IMR-90 (cell line): Measurements from ENCODE around the gene TMEM129. TPM values are rescaled to one million over a fixed set of nuclear protein-coding genes. Genes with fewer than 3 reads are reported as not detected.

Source experiments
- ATAC-seq: fragments of 200-7000 bp; cut with Tn5 transposase; 2 replicates; pipeline ENCODE4 v1.9.1; 2020; ENCODE audit warnings: low read depth, mild to moderate bottlenecking, moderate library complexity
- BruUV-seq: library from RNA; stranded (reverse); fragments of 400-500 nt; replicated peaks from 2 replicates; lab custom pipeline; 2021; lab: Mats Ljungman, UMichigan
- CTCF ChIA-PET: fragments of 300-600 bp; formaldehyde crosslinking; extraction: SDS; loops from one replicate; lab custom pipeline; 2021; ENCODE audit warnings: antibody characterized with exemption; lab: Yijun Ruan, JAX
- POLR2A ChIA-PET: fragments of 300-600 bp; sonication (Branson Sonifier 250); formaldehyde crosslinking; loops from one replicate; lab custom pipeline; 2022; ENCODE audit warnings: antibody characterized with exemption; ENCODE audit not compliant: unreplicated experiment; lab: Charles Lee
- DNase-seq: peaks from one replicate; pipeline ENCODE4 v3.0.0; 2013
- H2AFZ ChIP-seq: replicated peaks from 2 replicates; pipeline ENCODE3; 2013; ENCODE audit warnings: low read length, mild to moderate bottlenecking; ENCODE audit not compliant: poor library complexity
- H2AK5ac ChIP-seq: 2 replicates; pipeline ENCODE4 v1.6.1; 2013; ENCODE audit warnings: low read depth, low read length, inconsistent platforms
- H2AK9ac ChIP-seq: replicated peaks from 2 replicates; pipeline ENCODE3; 2013; ENCODE audit warnings: mild to moderate bottlenecking, low read depth, low read length, moderate library complexity; ENCODE audit not compliant: poor library complexity
- H2BK120ac ChIP-seq: 2 replicates; pipeline ENCODE4 v1.6.1; 2013; ENCODE audit warnings: low read depth, low read length, inconsistent platforms
- H2BK15ac ChIP-seq: 3 replicates; pipeline ENCODE4 v1.6.1; 2013; ENCODE audit warnings: low read depth, low read length, inconsistent platforms
- H2BK20ac ChIP-seq: 2 replicates; pipeline ENCODE4 v1.6.1; 2013; ENCODE audit warnings: low read depth, mild to moderate bottlenecking, inconsistent platforms, low read length, moderate library complexity
- H2BK5ac ChIP-seq: 2 replicates; pipeline ENCODE4 v1.6.1; 2013; ENCODE audit warnings: mild to moderate bottlenecking, low read depth, low read length, inconsistent platforms; ENCODE audit not compliant: poor library complexity, severe bottlenecking
- H3K14ac ChIP-seq: replicated peaks from 2 replicates; pipeline ENCODE4 v1.6.1; 2013; ENCODE audit warnings: low read depth, low read length, inconsistent platforms
- H3K18ac ChIP-seq: 2 replicates; pipeline ENCODE4 v1.6.1; 2013; ENCODE audit warnings: low read depth, low read length, control low read depth
- H3K23ac ChIP-seq: 2 replicates; pipeline ENCODE4 v1.6.1; 2013; ENCODE audit warnings: low read depth, low read length, inconsistent platforms
- H3K27ac ChIP-seq: 2 replicates; pipeline ENCODE4 v1.5.1; 2013; ENCODE audit warnings: mild to moderate bottlenecking, control low read depth, low read length; ENCODE audit not compliant: insufficient read depth
- H3K27me3 ChIP-seq: 2 replicates; pipeline ENCODE4 v1.6.1; 2013; ENCODE audit warnings: low read length; ENCODE audit not compliant: control insufficient read depth, insufficient read depth
- H3K36me3 ChIP-seq: 2 replicates; pipeline ENCODE4 v1.6.1; 2013; ENCODE audit warnings: low read length, mixed read lengths; ENCODE audit not compliant: control insufficient read depth, insufficient read depth
- H3K4ac ChIP-seq: 2 replicates; pipeline ENCODE4 v1.6.1; 2013; ENCODE audit warnings: low read depth, low read length, inconsistent platforms
- H3K4me1 ChIP-seq: 2 replicates; pipeline ENCODE4 v1.6.1; 2013; ENCODE audit warnings: low read length, mixed read lengths; ENCODE audit not compliant: control insufficient read depth, insufficient read depth
- H3K4me2 ChIP-seq: 2 replicates; pipeline ENCODE4 v1.6.1; 2013; ENCODE audit warnings: low read depth, mild to moderate bottlenecking, control low read depth, low read length, moderate library complexity
- H3K4me3 ChIP-seq: 2 replicates; pipeline ENCODE4 v1.5.1; 2013; ENCODE audit warnings: low read depth, mild to moderate bottlenecking, control low read depth, low read length, moderate library complexity; ENCODE audit not compliant: insufficient read depth
- H3K56ac ChIP-seq: 2 replicates; pipeline ENCODE4 v1.6.1; 2013; ENCODE audit warnings: low read length, inconsistent platforms; ENCODE audit not compliant: insufficient read depth; ENCODE audit errors: extremely low read depth
- H3K79me1 ChIP-seq, 2 experiments: 2 replicates each; pipeline ENCODE4 v1.6.1; 2013; ENCODE audit warnings: low read length in 2 of 2, inconsistent platforms in 1 of 2, low read depth in 1 of 2
- H3K9ac ChIP-seq: 2 replicates; pipeline ENCODE4 v1.6.1; 2013; ENCODE audit warnings: low read depth, low read length, control low read depth
- H3K9me1 ChIP-seq: 2 replicates; pipeline ENCODE4 v1.6.1; 2013; ENCODE audit warnings: low read length, inconsistent platforms; ENCODE audit not compliant: insufficient read depth
- H3K9me3 ChIP-seq: 2 replicates; pipeline ENCODE4 v1.6.1; 2013; ENCODE audit warnings: low read length; ENCODE audit not compliant: control insufficient read depth, insufficient read depth
- H4K20me1 ChIP-seq: 2 replicates; pipeline ENCODE4 v1.6.1; 2013; ENCODE audit warnings: low read length, inconsistent platforms; ENCODE audit not compliant: insufficient read depth
- H4K5ac ChIP-seq: 2 replicates; pipeline ENCODE4 v1.6.1; 2013; ENCODE audit warnings: mild to moderate bottlenecking, low read depth, low read length, control low read depth
- H4K8ac ChIP-seq, 2 experiments: 2 replicates each; pipeline ENCODE4 v1.6.1; 2013; ENCODE audit warnings: low read depth in 2 of 2, low read length in 2 of 2, control low read depth in 1 of 2, inconsistent platforms in 1 of 2
- H4K91ac ChIP-seq: 2 replicates; pipeline ENCODE4 v1.6.1; 2013; ENCODE audit warnings: low read depth, low read length, inconsistent platforms; ENCODE audit not compliant: insufficient read depth
- CHD1 ChIP-seq: IDR thresholded peaks from 2 replicates; pipeline ENCODE4 v1.6.1; 2012; ENCODE audit warnings: low read depth, low read length, improper control_type of control experiment
- FOS ChIP-seq: fragments of 150-350 bp; IDR thresholded peaks from 2 replicates; pipeline ENCODE4 v1.6.1; 2016; ENCODE audit warnings: low read depth, low read length
- MAZ ChIP-seq: IDR thresholded peaks from 2 replicates; pipeline ENCODE4 v1.6.1; 2012; ENCODE audit warnings: low read depth, mild to moderate bottlenecking, low read length, improper control_type of control experiment, moderate library complexity, borderline replicate concordance
- RAD21 ChIP-seq: IDR thresholded peaks from 2 replicates; pipeline ENCODE4 v1.6.1; 2012; ENCODE audit warnings: low read length, improper control_type of control experiment
- RCOR1 ChIP-seq: IDR thresholded peaks from 2 replicates; pipeline ENCODE4 v1.6.1; 2012; ENCODE audit warnings: mild to moderate bottlenecking, low read length, improper control_type of control experiment; ENCODE audit not compliant: insufficient replicate concordance
- RFX5 ChIP-seq: IDR thresholded peaks from 2 replicates; pipeline ENCODE4 v1.8.0; 2012; ENCODE audit warnings: low read depth, mild to moderate bottlenecking, low read length, moderate library complexity
- SMC3 ChIP-seq: fragments of 150-350 bp; IDR thresholded peaks from 2 replicates; pipeline ENCODE4 v1.6.1; 2016; ENCODE audit warnings: low read depth, mild to moderate bottlenecking, antibody characterized with exemption, low read length, moderate library complexity
- WGBS, 2 experiments: methylation state at CpG; one replicate each; pipeline versions ENCODE4 v1.1.5 to v1.1.7; 2013; ENCODE audit warnings: missing lambda C conversion rate in 2 of 2; ENCODE audit not compliant: insufficient read length in 1 of 2; ENCODE audit errors: extremely low coverage in 2 of 2; 5-methylcytosine and 5-hydroxymethylcytosine counted together
- dilution Hi-C: fragments of 300-500 bp; cut with HindIII; formaldehyde crosslinking; loops from one replicate; pipeline ENCODE4 v1.14.3; 2018; ENCODE audit warnings: low sequenced_read_pairs; ENCODE audit not compliant: unreplicated experiment
- in situ Hi-C: fragments of 300-500 bp; cut with MboI; formaldehyde crosslinking; loops from 3 replicates; pipeline ENCODE4 v1.14.3; 2019; ENCODE audit warnings: low sequenced_read_pairs, inconsistent platforms, mixed read lengths
- intact Hi-C: fragments of 100-400 bp; cut with micrococcal nuclease; formaldehyde crosslinking; loops from 2 replicates; pipeline ENCODE4 v1.10.0; 2022
- polyA plus RNA-seq, 3 experiments: library from polyadenylated mRNA; depleted of rRNA; stranded (reverse); fragments of >200 nt; gene quantifications; 2 replicates each; pipeline ENCODE4 v1.2.3, GENCODE V29; 2012; ENCODE audit warnings: low replicate concordance in 1 of 3
- total RNA-seq: library from RNA; depleted of rRNA; stranded (reverse); fragments of >200 nt; gene quantifications from 2 replicates; pipeline ENCODE4 v1.2.3, GENCODE V29; 2012
- TF ChIP-seq, protein P1 (sequence below): conservative IDR thresholded peaks from 2 replicates; pipeline ENCODE4 v1.5.1; 2012; ENCODE audit warnings: mild to moderate bottlenecking, low read depth, low read length, improper control_type of control experiment
- TF ChIP-seq, protein P2 (sequence below): fragments of 150-350 bp; IDR thresholded peaks from 2 replicates; pipeline ENCODE4 v1.6.1; 2016; ENCODE audit warnings: low read depth, mild to moderate bottlenecking, low read length, moderate library complexity, borderline replicate concordance

Gene TMEM129
- total and polyA plus RNA-seq, 2 of the 4 experiments (the other 2 are of a cell fraction): 6.6 to 26.6 TPM

DNA sequence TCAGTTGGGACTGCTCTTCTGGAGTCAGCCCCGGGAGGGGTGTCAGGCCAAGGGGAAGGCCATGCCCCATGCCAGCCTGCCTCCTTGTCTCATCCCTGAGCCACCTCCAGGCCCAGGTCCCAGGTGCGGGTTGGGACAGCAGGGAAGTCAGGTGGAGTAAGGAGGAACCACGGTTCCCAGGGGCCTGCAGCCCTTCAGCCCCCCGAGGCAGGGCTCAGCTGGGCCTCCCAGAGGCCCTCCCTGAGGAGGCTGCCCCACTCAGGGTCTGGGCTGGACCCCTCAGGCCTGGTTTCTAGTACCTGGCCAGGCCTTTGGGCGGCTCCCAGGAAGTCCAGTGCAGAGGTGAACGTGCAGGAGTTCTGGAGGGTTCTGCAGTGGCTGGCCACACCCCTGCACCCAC is 48.6 kb upstream of the TMEM129 start:
- no peaks in the 10 kb centered on the region for H3K9me1 ChIP-seq
- no peak for ATAC-seq
- no peak overlapping the region for H3K18ac ChIP-seq

More for the DNA sequence above, 48.6 kb upstream of the TMEM129 start:
- H3K4me3 ChIP-seq: no peak overlapping the region
- no peak for TF ChIP-seq SMC3
- TF ChIP-seq RFX5: no peak
- TF ChIP-seq RCOR1: no peak
- TF ChIP-seq CHD1: no peak
- TF ChIP-seq FOS: no peak
- TF ChIP-seq, protein P1, sequence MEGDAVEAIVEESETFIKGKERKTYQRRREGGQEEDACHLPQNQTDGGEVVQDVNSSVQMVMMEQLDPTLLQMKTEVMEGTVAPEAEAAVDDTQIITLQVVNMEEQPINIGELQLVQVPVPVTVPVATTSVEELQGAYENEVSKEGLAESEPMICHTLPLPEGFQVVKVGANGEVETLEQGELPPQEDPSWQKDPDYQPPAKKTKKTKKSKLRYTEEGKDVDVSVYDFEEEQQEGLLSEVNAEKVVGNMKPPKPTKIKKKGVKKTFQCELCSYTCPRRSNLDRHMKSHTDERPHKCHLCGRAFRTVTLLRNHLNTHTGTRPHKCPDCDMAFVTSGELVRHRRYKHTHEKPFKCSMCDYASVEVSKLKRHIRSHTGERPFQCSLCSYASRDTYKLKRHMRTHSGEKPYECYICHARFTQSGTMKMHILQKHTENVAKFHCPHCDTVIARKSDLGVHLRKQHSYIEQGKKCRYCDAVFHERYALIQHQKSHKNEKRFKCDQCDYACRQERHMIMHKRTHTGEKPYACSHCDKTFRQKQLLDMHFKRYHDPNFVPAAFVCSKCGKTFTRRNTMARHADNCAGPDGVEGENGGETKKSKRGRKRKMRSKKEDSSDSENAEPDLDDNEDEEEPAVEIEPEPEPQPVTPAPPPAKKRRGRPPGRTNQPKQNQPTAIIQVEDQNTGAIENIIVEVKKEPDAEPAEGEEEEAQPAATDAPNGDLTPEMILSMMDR: no peak
- TF ChIP-seq RAD21: no peak
- TF ChIP-seq MAZ: no peak
- TF ChIP-seq, protein P2, sequence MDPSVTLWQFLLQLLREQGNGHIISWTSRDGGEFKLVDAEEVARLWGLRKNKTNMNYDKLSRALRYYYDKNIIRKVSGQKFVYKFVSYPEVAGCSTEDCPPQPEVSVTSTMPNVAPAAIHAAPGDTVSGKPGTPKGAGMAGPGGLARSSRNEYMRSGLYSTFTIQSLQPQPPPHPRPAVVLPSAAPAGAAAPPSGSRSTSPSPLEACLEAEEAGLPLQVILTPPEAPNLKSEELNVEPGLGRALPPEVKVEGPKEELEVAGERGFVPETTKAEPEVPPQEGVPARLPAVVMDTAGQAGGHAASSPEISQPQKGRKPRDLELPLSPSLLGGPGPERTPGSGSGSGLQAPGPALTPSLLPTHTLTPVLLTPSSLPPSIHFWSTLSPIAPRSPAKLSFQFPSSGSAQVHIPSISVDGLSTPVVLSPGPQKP: no peak
- H2BK120ac ChIP-seq: no peak overlapping the region
- H3K9me3 ChIP-seq: no peaks in the 10 kb centered on the region
- no peak overlapping the region for H3K27ac ChIP-seq
- no peak overlapping the region for H2AFZ ChIP-seq
- ChIA-PET POLR2A (no interaction called here), CTCF (no interaction called here)
- no peak overlapping the region for H3K4me2 ChIP-seq
- intact Hi-C loops (no loop called here), dilution Hi-C loops (no loop called here), in situ Hi-C loops (no loop called here)
- H2BK20ac ChIP-seq: no peak overlapping the region
- no peak overlapping the region for H3K4ac ChIP-seq
- 60% methylated on average over 1 of the region's 6 CpGs; no CpG with 5 or more reads in 1 of the 2 experiments for WGBS, 2 experiments
- H2AK5ac ChIP-seq: no peak overlapping the region
- H2BK5ac ChIP-seq: no peak overlapping the region
- no peak overlapping the region for H3K9ac ChIP-seq
- no peaks in the 10 kb centered on the region; the same call in 1 of the 2 replicates for H3K4me1 ChIP-seq
- BruUV-seq: no TSS peak
- DNase-seq: no peak
- no peak overlapping the region for H4K5ac ChIP-seq
- no peak overlapping the region for H4K91ac ChIP-seq
- H3K36me3 ChIP-seq: no peaks in the 10 kb centered on the region
- no peaks in the 10 kb centered on the region; the same call in 1 of the 2 replicates for H4K20me1 ChIP-seq
- no peak overlapping the region for H2AK9ac ChIP-seq
- H4K8ac ChIP-seq: no peak overlapping the region
- no peak overlapping the region for H3K14ac ChIP-seq
- no peak overlapping the region for H3K56ac ChIP-seq
- no peaks in the 10 kb centered on the region for H3K79me1 ChIP-seq
- H3K23ac ChIP-seq: no peak overlapping the region
- H2BK15ac ChIP-seq: no peak overlapping the region
- peaks cover 2% of the 10 kb centered on the region; the same call in 1 of the 2 replicates for H3K27me3 ChIP-seq
